OCI-LY7 (cell line): ENCODE measurements around the gene KATNAL2. TPM values are rescaled to one million over a fixed set of nuclear protein-coding genes. Genes with fewer than 3 reads are reported as not detected.

Experiments used
- BruUV-seq: library from RNA; stranded (reverse); fragments of 400-500 nt; replicated peaks from 2 replicates; lab custom pipeline; 2021; lab: Mats Ljungman, UMichigan
- CTCF ChIA-PET: fragments of 300-600 bp; sonication (Branson Sonifier 250); formaldehyde crosslinking; loops from one replicate; lab custom pipeline; 2022; ENCODE audit warnings: antibody characterized with exemption; ENCODE audit not compliant: unreplicated experiment; lab: Charles Lee
- POLR2A ChIA-PET: fragments of 300-600 bp; sonication (Branson Sonifier 250); formaldehyde crosslinking; loops from one replicate; lab custom pipeline; 2022; ENCODE audit warnings: antibody characterized with exemption; lab: Charles Lee
- DNase-seq: peaks from one replicate; pipeline ENCODE4 v3.0.0-alpha.2; 2015; ENCODE audit warnings: low spot score
- H2AFZ ChIP-seq: fragments of 200-600 bp; sonication (generic), shearing (Covaris generic); 2 replicates; pipeline ENCODE4 v1.6.1; 2014; ENCODE audit warnings: mild to moderate bottlenecking, antibody characterized with exemption, low read length, moderate library complexity
- H3K27ac ChIP-seq: fragments of 200-600 bp; sonication (generic); 2 replicates; pipeline ENCODE4 v1.5.1; 2014; ENCODE audit warnings: mixed run types, low read depth, mild to moderate bottlenecking, moderate library complexity, low read length, inconsistent platforms; ENCODE audit not compliant: poor library complexity, severe bottlenecking
- H3K36me3 ChIP-seq: fragments of 200-600 bp; sonication (generic); 2 replicates; pipeline ENCODE4 v1.6.1; 2014; ENCODE audit warnings: mild to moderate bottlenecking, antibody characterized with exemption, low read length, moderate library complexity, mixed read lengths; ENCODE audit not compliant: insufficient read depth
- H3K4me1 ChIP-seq: fragments of 200-600 bp; sonication (generic); 2 replicates; pipeline ENCODE4 v1.5.1; 2014; ENCODE audit warnings: mild to moderate bottlenecking, low read length; ENCODE audit not compliant: insufficient read depth, poor library complexity, severe bottlenecking
- H3K4me2 ChIP-seq: fragments of 200-600 bp; sonication (generic); 2 replicates; pipeline ENCODE4 v1.6.1; 2014; ENCODE audit warnings: mild to moderate bottlenecking, low read length
- H3K4me3 ChIP-seq: fragments of 200-600 bp; sonication (generic); 2 replicates; pipeline ENCODE4 v1.5.1; 2014; ENCODE audit warnings: mild to moderate bottlenecking, low read depth, low read length; ENCODE audit not compliant: poor library complexity, severe bottlenecking
- H3K79me2 ChIP-seq: fragments of 200-600 bp; sonication (generic); 2 replicates; pipeline ENCODE4 v1.6.1; 2016; ENCODE audit warnings: low read depth, mild to moderate bottlenecking, low read length, moderate library complexity, mixed read lengths; ENCODE audit not compliant: insufficient read depth
- H3K9me2 ChIP-seq: fragments of 200-600 bp; sonication (generic); 2 replicates; pipeline ENCODE4 v1.6.1; 2016; ENCODE audit warnings: mild to moderate bottlenecking, low read length, mixed read lengths; ENCODE audit not compliant: insufficient read depth
- H3K9me3 ChIP-seq: fragments of 200-600 bp; sonication (generic); 2 replicates; pipeline ENCODE4 v1.6.1; 2014; ENCODE audit warnings: mild to moderate bottlenecking, mixed run types, low read length, mixed read lengths
- H4K20me1 ChIP-seq: fragments of 200-600 bp; sonication (generic); 2 replicates; pipeline ENCODE4 v1.6.1; 2014; ENCODE audit warnings: mild to moderate bottlenecking, antibody characterized with exemption, low read length, moderate library complexity, mixed read lengths; ENCODE audit not compliant: insufficient read depth
- CTCF ChIP-seq: fragments of 200-600 bp; sonication (generic); conservative IDR thresholded peaks from 2 replicates; pipeline ENCODE4 v1.5.1; 2014; ENCODE audit warnings: mild to moderate bottlenecking, antibody characterized with exemption, low read length, moderate library complexity, mixed read lengths
- EZH2phosphoT487 ChIP-seq: fragments of 200-600 bp; sonication (generic); IDR thresholded peaks from 2 replicates; pipeline ENCODE4 v1.6.1; 2018; ENCODE audit warnings: low read depth, borderline replicate concordance, mild to moderate bottlenecking, mixed run types, antibody characterized with exemption, low read length, moderate library complexity, mixed read lengths
- intact Hi-C: fragments of 100-400 bp; cut with micrococcal nuclease; formaldehyde crosslinking; loops from one replicate; pipeline ENCODE4 v1.10.0; 2022; ENCODE audit not compliant: unreplicated experiment
- total RNA-seq, 2 experiments: library from RNA; depleted of rRNA in 1 of 2; stranded (reverse); fragments of >200 nt in 1 of 2; shearing (Covaris generic) in 1 of 2; gene quantifications; 2 replicates each; pipeline ENCODE4 v1.2.3, GENCODE V29; 2014 to 2022

KATNAL2 gene
- total RNA-seq, 2 experiments from 2014 or later: 5.7 to 16.1 TPM

- Histone ChIP-seq H3K4me1 (peaks cover 17% of the 10 kb centered on the region), H3K79me2 (peaks cover 75% of the 10 kb centered on the region; the same call in 1 of the 2 replicates), H3K9me2 (no peaks in the 10 kb centered on the region), H3K4me2 (no peak overlapping the region), H2AFZ (no peak overlapping the region), H3K27ac (no peak overlapping the region), H3K36me3 (peaks cover 40% of the 10 kb centered on the region), H4K20me1 (no peaks in the 10 kb centered on the region), H3K9me3 (peaks cover 11% of the 10 kb centered on the region), H3K4me3 (no peak overlapping the region)
- TF ChIP-seq CTCF: no peak
- TF ChIP-seq EZH2phosphoT487: no peak
- BruUV-seq: no TSS peak
- DNase-seq: no peak
- intact Hi-C loops: no loop called here
- ChIA-PET CTCF (no interaction called here), POLR2A (interaction anchor here (1.0 kb wide), 1 partner anchor 12 kb away, joined by 3 read pairs; no protein-coding TSS in a partner anchor)
These were observed 24.0 kb upstream of the KATNAL2 start for GRCh38 chr18:46893360-46893759.

- Histone ChIP-seq H4K20me1 (no peaks in the 10 kb centered on the region), H3K36me3 (peaks cover 32% of the 10 kb centered on the region), H3K4me3 (no peak overlapping the region), H3K4me2 (no peak overlapping the region), H3K9me3 (peaks cover 3% of the 10 kb centered on the region; the same call in 1 of the 2 replicates), H3K4me1 (peaks cover 17% of the 10 kb centered on the region), H2AFZ (no peak overlapping the region), H3K79me2 (peaks cover 83% of the 10 kb centered on the region; the same call in 1 of the 2 replicates), H3K27ac (no peak overlapping the region), H3K9me2 (no peaks in the 10 kb centered on the region)
- no peak for DNase-seq
- no peak for TF ChIP-seq CTCF
- TF ChIP-seq EZH2phosphoT487: no peak
- ChIA-PET POLR2A (interaction anchor here (0.9 kb wide), 1 partner anchor 10 kb away, joined by 5 read pairs; no protein-coding TSS in a partner anchor), CTCF (no interaction called here)
- intact Hi-C loops: no loop called here
- BruUV-seq: no TSS peak
These were observed 23.3 kb upstream of the KATNAL2 start for GRCh38 chr18:46894124-46894523.

GRCh38 chr18:46899274-46899948 is 18.0 kb upstream of the KATNAL2 start:
- ChIA-PET POLR2A (no interaction called here), CTCF (no interaction called here)
- no TSS peak for BruUV-seq
- no peak for DNase-seq
- Histone ChIP-seq H3K4me1 (peaks cover 4% of the 10 kb centered on the region), H3K79me2 (peaks cover 79% of the 10 kb centered on the region), H3K9me2 (no peaks in the 10 kb centered on the region), H3K36me3 (peaks cover 38% of the 10 kb centered on the region), H2AFZ (no peak overlapping the region), H3K27ac (no peak overlapping the region), H3K4me3 (no peak overlapping the region), H3K4me2 (no peak overlapping the region; the same call in 1 of the 2 replicates), H3K9me3 (no peaks in the 10 kb centered on the region), H4K20me1 (no peaks in the 10 kb centered on the region)
- intact Hi-C loops: no loop called here
- TF ChIP-seq EZH2phosphoT487: no peak
- TF ChIP-seq CTCF: no peak
